H1 (cell line): ENCODE measurements around the gene GDI2. TPM values are rescaled to one million over a fixed set of nuclear protein-coding genes. Genes with fewer than 3 reads are reported as not detected.

Experiments used
- CTCF ChIA-PET: fragments of 300-600 bp; sonication (Branson Sonifier 250); formaldehyde crosslinking; loops from one replicate; lab custom pipeline; 2021; ENCODE audit not compliant: partially characterized antibody; lab: Charles Lee
- POLR2A ChIA-PET: fragments of 300-600 bp; sonication (Branson Sonifier 250); formaldehyde crosslinking; loops from one replicate; lab custom pipeline; 2021; ENCODE audit warnings: inconsistent platforms; ENCODE audit not compliant: partially characterized antibody; lab: Charles Lee
- DNase-seq, 2 experiments: peaks; one replicate each; pipeline versions ENCODE4 v3.0.0 to v3.0.0-alpha.2; 2010 to 2022; ENCODE audit warnings: low spot score in 2 of 2, low read depth in 1 of 2, mixed read lengths in 1 of 2
- FAIRE-seq: peaks from 2 replicates; lab custom pipeline; 2011; peaks lifted over from hg19 to GRCh38; lab: Jason Lieb, UNC
- H2AFZ ChIP-seq: 2 replicates; pipeline ENCODE4 v1.8.1; 2012; ENCODE audit warnings: low read length, inconsistent platforms
- H2AK5ac ChIP-seq: 2 replicates; pipeline ENCODE4 v1.6.1; 2013; ENCODE audit warnings: low read depth, low read length
- H2BK120ac ChIP-seq: replicated peaks from 2 replicates; pipeline ENCODE3; 2013; ENCODE audit warnings: low read depth, low read length, inconsistent platforms
- H2BK12ac ChIP-seq: 2 replicates; pipeline ENCODE4 v1.6.1; 2013; ENCODE audit warnings: low read depth, low read length
- H2BK15ac ChIP-seq: 2 replicates; pipeline ENCODE4 v1.6.1; 2013; ENCODE audit warnings: low read length
- H2BK20ac ChIP-seq: 2 replicates; pipeline ENCODE4 v1.6.1; 2013; ENCODE audit warnings: low read length
- H2BK5ac ChIP-seq: 2 replicates; pipeline ENCODE4 v1.6.1; 2013; ENCODE audit warnings: low read depth, low read length
- H3K14ac ChIP-seq: 2 replicates; pipeline ENCODE4 v1.6.1; 2013; ENCODE audit warnings: inconsistent platforms; ENCODE audit not compliant: insufficient read length
- H3K18ac ChIP-seq: 2 replicates; pipeline ENCODE4 v1.6.1; 2013; ENCODE audit warnings: low read length; ENCODE audit errors: extremely low read depth
- H3K23ac ChIP-seq: 2 replicates; pipeline ENCODE4 v1.6.1; 2013; ENCODE audit warnings: inconsistent platforms; ENCODE audit not compliant: insufficient read length
- H3K23me2 ChIP-seq: 2 replicates; pipeline ENCODE4 v1.6.1; 2013; ENCODE audit warnings: low read depth, low read length
- H3K27ac ChIP-seq: 2 replicates; pipeline ENCODE4 v1.6.1; 2011; ENCODE audit warnings: low read depth, low read length, inconsistent platforms
- H3K27me3 ChIP-seq, 4 experiments: replicated peaks in 1 of 4; 1 replicate in 1 of 4; 2 replicates in 3 of 4; pipeline versions ENCODE4 v1.6.1 to v1.8.1; 2011 to 2013; ENCODE audit warnings: low read length in 3 of 4, mild to moderate bottlenecking in 3 of 4, inconsistent platforms in 2 of 4, mixed read lengths in 2 of 4, moderate library complexity in 1 of 4; ENCODE audit not compliant: control insufficient read depth in 3 of 4, insufficient read depth in 3 of 4; ENCODE audit errors: extremely low read depth in 1 of 4
- H3K36me3 ChIP-seq, 4 experiments: 2 replicates each; pipeline versions ENCODE4 v1.6.1 to v1.8.1; 2011 to 2013; ENCODE audit warnings: mild to moderate bottlenecking in 4 of 4, low read length in 3 of 4, moderate library complexity in 2 of 4, control low read depth in 1 of 4, inconsistent platforms in 1 of 4; ENCODE audit not compliant: insufficient read depth in 4 of 4, control insufficient read depth in 2 of 4
- H3K4ac ChIP-seq: replicated peaks from 2 replicates; pipeline ENCODE3; 2013; ENCODE audit warnings: low read length, low read depth, mixed read lengths, inconsistent platforms; ENCODE audit not compliant: insufficient read length
- H3K4me1 ChIP-seq, 4 experiments: replicated peaks in 1 of 4; 1 replicate in 1 of 4; 2 replicates in 3 of 4; pipeline versions ENCODE4 v1.6.1 to v1.8.1; 2011 to 2013; ENCODE audit warnings: low read length in 3 of 4, inconsistent platforms in 2 of 4, mixed read lengths in 1 of 4; ENCODE audit not compliant: insufficient read depth in 4 of 4, control insufficient read depth in 3 of 4
- H3K4me2 ChIP-seq, 2 experiments: 2 replicates each; pipeline versions ENCODE4 v1.6.1 to v1.8.1; 2011 to 2013; ENCODE audit warnings: low read depth in 2 of 2, low read length in 2 of 2, control low read depth in 1 of 2, inconsistent platforms in 1 of 2, mild to moderate bottlenecking in 1 of 2; ENCODE audit not compliant: insufficient read depth in 1 of 2
- H3K4me3 ChIP-seq, 4 experiments: fragments of 200-600, 300-600 bp in 1 of 4; sonication (generic), shearing (Covaris generic), sonication (Bioruptor Twin) in 1 of 4; 2 replicates each; pipeline versions ENCODE4 v1.5.1 to v1.8.1; 2011 to 2016; ENCODE audit warnings: low read length in 4 of 4, low read depth in 3 of 4, control low read depth in 2 of 4, inconsistent platforms in 2 of 4, mild to moderate bottlenecking in 2 of 4, mixed read lengths in 1 of 4, moderate library complexity in 1 of 4; ENCODE audit not compliant: insufficient read depth in 2 of 4; ENCODE audit errors: extremely low read depth in 1 of 4
- H3K56ac ChIP-seq: replicated peaks from 2 replicates; pipeline ENCODE3; 2013; ENCODE audit warnings: low read depth, mild to moderate bottlenecking, mixed read lengths, low read length, inconsistent platforms; ENCODE audit not compliant: insufficient read length
- H3K79me1 ChIP-seq: 2 replicates; pipeline ENCODE4 v1.6.1; 2013; ENCODE audit warnings: low read depth, low read length, control low read depth
- H3K79me2 ChIP-seq, 2 experiments: 2 replicates each; pipeline versions ENCODE4 v1.6.1 to v1.8.1; 2012 to 2013; ENCODE audit warnings: low read length in 2 of 2, mild to moderate bottlenecking in 2 of 2, inconsistent platforms in 1 of 2; ENCODE audit not compliant: insufficient read depth in 2 of 2, control insufficient read depth in 1 of 2
- H3K9ac ChIP-seq, 4 experiments: replicated peaks in 1 of 4; 1 replicate in 1 of 4; 2 replicates in 3 of 4; pipeline versions ENCODE4 v1.6.1 to v1.8.1; 2011 to 2013; ENCODE audit warnings: low read depth in 3 of 4, low read length in 3 of 4, control low read depth in 2 of 4, mild to moderate bottlenecking in 2 of 4, moderate library complexity in 2 of 4, inconsistent platforms in 1 of 4; ENCODE audit errors: extremely low read depth in 1 of 4
- H3K9me3 ChIP-seq, 2 experiments: 2 replicates each; pipeline versions ENCODE4 v1.6.1 to v1.8.1; 2012 to 2013; ENCODE audit warnings: mild to moderate bottlenecking in 2 of 2, moderate library complexity in 2 of 2, control low read depth in 1 of 2, inconsistent platforms in 1 of 2, low read depth in 1 of 2, low read length in 1 of 2, mixed read lengths in 1 of 2; ENCODE audit not compliant: insufficient read depth in 2 of 2
- H4K20me1 ChIP-seq, 2 experiments: replicated peaks in 1 of 2; 2 replicates each; pipeline versions ENCODE3 to v1.8.1; 2011 to 2013; ENCODE audit warnings: inconsistent platforms in 2 of 2, low read length in 2 of 2, mild to moderate bottlenecking in 1 of 2; ENCODE audit not compliant: insufficient read depth in 2 of 2, control insufficient read depth in 1 of 2
- H4K5ac ChIP-seq: 2 replicates; pipeline ENCODE4 v1.6.1; 2013; ENCODE audit warnings: low read length, low read depth, mixed read lengths, inconsistent platforms; ENCODE audit not compliant: insufficient read length
- H4K8ac ChIP-seq: 2 replicates; pipeline ENCODE4 v1.8.0; 2013; ENCODE audit warnings: mild to moderate bottlenecking, moderate library complexity, low read length, inconsistent platforms; ENCODE audit not compliant: insufficient read depth; ENCODE audit errors: extremely low read depth
- H4K91ac ChIP-seq: replicated peaks from 2 replicates; pipeline ENCODE3; 2013; ENCODE audit warnings: low read length, mixed read lengths, inconsistent platforms; ENCODE audit not compliant: insufficient read length
- ASH2L ChIP-seq: fragments of 200-600, 300-600 bp; sonication (generic); IDR thresholded peaks from one replicate; pipeline ENCODE4 v1.7.1; 2017; ENCODE audit warnings: low read length
- BACH1 ChIP-seq: IDR thresholded peaks from 2 replicates; pipeline ENCODE4 v1.6.1; 2012; ENCODE audit warnings: low read length, improper control_type of control experiment
- CBX5 ChIP-seq: fragments of 300-800, 300-1000 bp; sonication (generic); IDR thresholded peaks from 2 replicates; pipeline ENCODE4 v1.7.1; 2016; ENCODE audit warnings: antibody characterized with exemption, low read length, low read depth
- CHD2 ChIP-seq: IDR thresholded peaks from 2 replicates; pipeline ENCODE4 v1.6.1; 2012; ENCODE audit warnings: low read length, improper control_type of control experiment
- EP300 ChIP-seq, 2 experiments: IDR thresholded peaks; 1 replicate in 1 of 2; 2 replicates in 1 of 2; pipeline ENCODE4 v1.6.1; 2011 to 2012; ENCODE audit warnings: low read depth in 2 of 2, low read length in 2 of 2, mild to moderate bottlenecking in 2 of 2, borderline replicate concordance in 1 of 2, inconsistent platforms in 1 of 2, moderate library complexity in 1 of 2
- EZH2 ChIP-seq: fragments of 200-600 bp; sonication (generic); IDR thresholded peaks from 2 replicates; pipeline ENCODE4 v1.7.1; 2012; ENCODE audit warnings: low read depth, mild to moderate bottlenecking, moderate library complexity, low read length, inconsistent platforms; ENCODE audit not compliant: severe bottlenecking
- NANOG ChIP-seq: IDR thresholded peaks from 2 replicates; pipeline ENCODE4 v1.6.1; 2011; ENCODE audit warnings: low read length, low read depth, mild to moderate bottlenecking, inconsistent platforms; ENCODE audit not compliant: insufficient read depth, poor library complexity, severe bottlenecking
- SP1 ChIP-seq: IDR thresholded peaks from 2 replicates; pipeline ENCODE4 v1.6.1; 2011; ENCODE audit warnings: low read depth, low read length
- TAF1 ChIP-seq: IDR thresholded peaks from 2 replicates; pipeline ENCODE4 v1.6.1; 2011; ENCODE audit warnings: mild to moderate bottlenecking, low read depth, low read length
- TBP ChIP-seq: IDR thresholded peaks from 2 replicates; pipeline ENCODE4 v1.6.1; 2011; ENCODE audit warnings: low read depth, low read length, improper control_type of control experiment
- TEAD4 ChIP-seq: IDR thresholded peaks from 2 replicates; pipeline ENCODE4 v1.6.1; 2012; ENCODE audit warnings: low read depth, low read length, inconsistent platforms, mixed read lengths
- WGBS, 2 experiments: shearing (Covaris generic) in 1 of 2; methylation state at CpG; one replicate each; pipeline versions ENCODE4 v1.1.6 to v1.1.7; 2013 to 2015; ENCODE audit warnings: low lambda C conversion rate in 2 of 2, mixed read lengths in 2 of 2, inconsistent platforms in 1 of 2, low coverage in 1 of 2, missing lambda C conversion rate in 1 of 2; ENCODE audit not compliant: insufficient replicate concordance in 2 of 2, insufficient coverage in 1 of 2, insufficient read length in 1 of 2; ENCODE audit errors: extremely low coverage in 1 of 2, missing lambda C conversion rate in 1 of 2; 5-methylcytosine and 5-hydroxymethylcytosine counted together
- polyA plus RNA-seq, 7 experiments: library from polyadenylated mRNA; depleted of rRNA in 3 of 7; stranded (reverse) in 5 of 7; unstranded in 2 of 7; fragments of >200 nt in 5 of 7; fragments of 200-250 nt in 2 of 7; gene quantifications; 1 replicate in 5 of 7; 2 replicates in 1 of 7; 4 replicates in 1 of 7; pipeline versions ENCODE4 v1.2.1 to v1.2.3, GENCODE V29; 2011 to 2013; ENCODE audit warnings: missing spikeins in 2 of 7, mixed read lengths in 2 of 7
- total RNA-seq: library from RNA; stranded (reverse); fragmentation: NEBNext Ultra II Directional; extraction: Animal tissue kit (Norgen Biotek cat#: 25700); gene quantifications from 2 replicates; pipeline ENCODE4 v1.2.1, GENCODE V29; 2021
- TF ChIP-seq, protein P1 (sequence below): IDR thresholded peaks from 2 replicates; pipeline ENCODE4 v1.6.1; 2011; ENCODE audit warnings: low read depth, mild to moderate bottlenecking, low read length; ENCODE audit not compliant: insufficient read depth

GDI2 gene
- total and polyA plus RNA-seq, 2 of the 8 experiments (the other 6 are each of a cell fraction or from before 2014, with no cell fraction given): 168 to 385 TPM

DNA sequence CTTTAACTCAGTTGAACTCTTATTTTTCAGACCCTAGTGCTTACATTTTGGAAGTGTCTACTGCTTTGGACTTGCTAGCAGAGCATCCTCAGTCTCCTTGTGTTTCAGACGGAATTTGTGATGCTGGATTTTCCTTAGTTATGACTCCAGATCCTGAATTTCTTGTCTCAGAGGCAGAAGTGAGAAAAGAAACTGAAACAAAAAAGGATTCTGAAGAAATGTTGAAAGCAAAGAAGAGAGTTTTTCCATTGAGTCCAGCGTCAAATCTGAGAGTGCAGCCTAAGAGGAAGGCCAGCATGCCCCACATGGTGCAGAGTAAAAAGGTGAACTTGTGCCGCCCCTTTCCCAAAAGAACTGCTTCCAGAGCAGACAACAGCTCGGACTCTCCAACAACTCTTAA, 82.5 kb downstream of the GDI2 start:
- no peak overlapping the region for H3K4ac ChIP-seq
- 86% methylated on average over 4 of the region's 4 CpGs; no CpG with 5 or more reads in 1 of the 2 experiments for whole genome bisulfite sequencing, 2 experiments
- no peak overlapping the region for H3K56ac ChIP-seq
- no peak overlapping the region for H4K5ac ChIP-seq
- H3K9ac ChIP-seq: no peak overlapping the region
- H2BK20ac ChIP-seq: no peak overlapping the region
- DNase-seq: no peak
- no peak overlapping the region for H2BK12ac ChIP-seq
- H2BK15ac ChIP-seq: no peak overlapping the region
- H3K14ac ChIP-seq: no peak overlapping the region
- peaks cover 0 to 6% of the 10 kb centered on the region in 2 experiments for H4K20me1 ChIP-seq
- no peak overlapping the region for H4K91ac ChIP-seq
- CTCF ChIA-PET: interaction anchor here (0.7 kb wide), 1 partner anchor 34 kb away, joined by 3 read pairs; no protein-coding TSS in a partner anchor
- H3K36me3 ChIP-seq: peaks cover 14 to 42% (median 24%) of the 10 kb centered on the region in 4 experiments
- H3K27me3 ChIP-seq: no peaks in the 10 kb centered on the region
- H3K4me1 ChIP-seq: no peaks in the 10 kb centered on the region
- no peak overlapping the region for H2BK120ac ChIP-seq
- no peaks in the 10 kb centered on the region; a peak in 1 of 4 replicates for H3K9me3 ChIP-seq
- no peak overlapping the region for H3K23ac ChIP-seq
- no peak overlapping the region for H2BK5ac ChIP-seq
- no peak for TF ChIP-seq NANOG
- TF ChIP-seq EP300 (IDR thresholded peaks at IDR 0.05; ENCODE audit: borderline replicate concordance in 1 of 2, low read depth in 2 of 2, low read length in 2 of 2): no peak
- TF ChIP-seq BACH1: no peak
- TF ChIP-seq TAF1: no peak
- TF ChIP-seq CBX5: no peak
- TF ChIP-seq CHD2: no peak
- TF ChIP-seq SP1: no peak
- TF ChIP-seq, protein P1, sequence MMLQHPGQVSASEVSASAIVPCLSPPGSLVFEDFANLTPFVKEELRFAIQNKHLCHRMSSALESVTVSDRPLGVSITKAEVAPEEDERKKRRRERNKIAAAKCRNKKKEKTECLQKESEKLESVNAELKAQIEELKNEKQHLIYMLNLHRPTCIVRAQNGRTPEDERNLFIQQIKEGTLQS: no peak
- no peak for TF ChIP-seq ASH2L
- TF ChIP-seq EZH2: no peak
- TF ChIP-seq TBP: no peak
- TF ChIP-seq TEAD4: no peak
- TF ChIP-seq, all 59 proteins: peak for 0
- POLR2A ChIA-PET: no interaction called here
- no peaks in the 10 kb centered on the region for H3K79me2 ChIP-seq
- no peak overlapping the region for H2AFZ ChIP-seq
- H3K4me2 ChIP-seq: no peak overlapping the region
- H3K4me3 ChIP-seq: no peak overlapping the region
- no peaks in the 10 kb centered on the region for H3K23me2 ChIP-seq
- H3K18ac ChIP-seq: no peak overlapping the region
- H2AK5ac ChIP-seq: no peak overlapping the region
- FAIRE-seq: no peak
- H3K27ac ChIP-seq: no peak overlapping the region
- no peaks in the 10 kb centered on the region; the same call in 1 of the 2 replicates for H3K79me1 ChIP-seq
- H4K8ac ChIP-seq: no peak overlapping the region
